Endothelial cell (in vitro differentiated cells): Measurements from ENCODE around the gene NCAN. TPM values are rescaled to one million over a fixed set of nuclear protein-coding genes. Genes with fewer than 3 reads are reported as not detected.

Source experiments
- DNase-seq: peaks from one replicate; pipeline ENCODE4 v3.0.0; 2021; ENCODE audit warnings: low spot score
- H3K27ac Mint-ChIP-seq: one replicate; pipeline ENCODE4 v1.8.0; 2021; ENCODE audit warnings: mixed read lengths, inconsistent platforms; ENCODE audit not compliant: unreplicated experiment
- H3K27me3 Mint-ChIP-seq: one replicate; pipeline ENCODE4 v1.8.0; 2021; ENCODE audit warnings: mild to moderate bottlenecking, moderate library complexity, mixed read lengths, inconsistent platforms; ENCODE audit not compliant: unreplicated experiment
- H3K36me3 Mint-ChIP-seq: one replicate; pipeline ENCODE4 v1.8.0; 2021; ENCODE audit warnings: mild to moderate bottlenecking, low read depth, mixed read lengths, inconsistent platforms; ENCODE audit not compliant: unreplicated experiment
- H3K4me1 Mint-ChIP-seq: one replicate; pipeline ENCODE4 v1.8.0; 2021; ENCODE audit warnings: mild to moderate bottlenecking, mixed read lengths, inconsistent platforms; ENCODE audit not compliant: unreplicated experiment
- H3K4me3 Mint-ChIP-seq: one replicate; pipeline ENCODE4 v1.8.0; 2021; ENCODE audit warnings: mild to moderate bottlenecking, mixed read lengths, inconsistent platforms; ENCODE audit not compliant: unreplicated experiment
- H3K9me3 Mint-ChIP-seq: one replicate; pipeline ENCODE4 v1.8.0; 2021; ENCODE audit warnings: mixed read lengths, inconsistent platforms; ENCODE audit not compliant: unreplicated experiment
- CTCF ChIP-seq: fragments of 200-600 bp; sonication (generic); IDR thresholded peaks from one replicate; pipeline ENCODE4 v1.5.0; 2021; ENCODE audit warnings: antibody characterized with exemption; ENCODE audit not compliant: unreplicated experiment
- total RNA-seq: library from RNA; stranded (reverse); fragmentation: NEBNext Ultra II Directional; extraction: Animal tissue kit (Norgen Biotek cat#: 25700); gene quantifications from one replicate; pipeline ENCODE4 v1.2.1, GENCODE V29; 2021; ENCODE audit not compliant: unreplicated experiment

Gene NCAN
- total RNA-seq, 1 donor from 2014 or later: 0.05 TPM

- no peak for TF ChIP-seq CTCF
- no peak for DNase-seq
- Mint-ChIP-seq H3K4me3 (no peak overlapping the region), H3K9me3 (no peaks in the 10 kb centered on the region), H3K27me3 (peaks cover 5% of the 10 kb centered on the region), H3K4me1 (no peaks in the 10 kb centered on the region), H3K27ac (no peak overlapping the region), H3K36me3 (no peaks in the 10 kb centered on the region)
Observed at GRCh38 chr19:19224150-19224851, 12.5 kb downstream of the NCAN start.

DNA sequence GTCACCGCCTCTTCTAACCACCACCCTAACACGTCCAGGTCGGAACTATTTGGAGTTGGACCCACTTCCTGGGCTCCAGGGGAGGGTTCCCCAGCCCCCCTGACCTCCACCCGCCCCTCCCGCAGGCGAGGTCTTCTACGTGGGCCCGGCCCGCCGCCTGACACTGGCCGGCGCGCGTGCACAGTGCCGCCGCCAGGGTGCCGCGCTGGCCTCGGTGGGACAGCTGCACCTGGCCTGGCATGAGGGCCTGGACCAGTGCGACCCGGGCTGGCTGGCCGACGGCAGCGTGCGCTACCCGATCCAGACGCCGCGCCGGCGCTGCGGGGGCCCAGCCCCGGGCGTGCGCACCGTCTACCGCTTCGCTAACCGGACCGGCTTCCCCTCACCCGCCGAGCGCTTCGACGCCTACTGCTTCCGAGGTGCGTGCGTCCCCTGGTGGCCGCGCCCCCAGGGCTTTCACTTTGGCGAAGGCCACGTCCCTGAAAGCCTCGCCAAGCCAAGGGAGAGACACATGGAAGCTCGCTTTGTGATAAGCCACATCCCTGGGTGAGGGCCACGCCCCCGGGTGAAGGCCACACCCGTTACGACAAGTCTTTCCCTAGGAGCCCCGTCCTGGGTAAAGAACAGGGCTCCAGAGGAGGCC, 13.2 kb downstream of the NCAN start:
- Mint-ChIP-seq H3K36me3 (no peaks in the 10 kb centered on the region), H3K4me1 (no peaks in the 10 kb centered on the region), H3K27me3 (peaks cover 6% of the 10 kb centered on the region), H3K27ac (no peak overlapping the region), H3K4me3 (no peak overlapping the region), H3K9me3 (no peaks in the 10 kb centered on the region)
- DNase-seq: peak; percentile 64
- peak; percentile 60 for TF ChIP-seq CTCF

DNA sequence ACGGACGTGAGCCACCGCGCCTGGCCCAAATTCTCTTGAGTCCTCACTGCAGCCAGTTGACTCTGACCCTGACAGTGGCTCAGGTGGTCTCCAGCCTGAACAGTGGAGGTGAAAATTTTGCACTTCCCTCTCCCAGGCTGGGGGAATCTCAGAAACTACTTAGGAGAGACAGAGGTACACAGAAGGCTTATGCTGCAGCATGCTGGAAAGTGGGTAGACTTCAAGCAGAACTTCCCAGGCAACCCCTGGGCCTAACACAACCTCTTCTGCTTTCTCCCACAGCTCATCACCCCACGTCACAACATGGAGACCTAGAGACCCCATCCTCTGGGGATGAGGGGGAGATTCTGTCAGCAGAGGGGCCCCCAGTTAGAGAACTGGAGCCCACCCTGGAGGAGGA, 14.4 kb downstream of the NCAN start:
- Mint-ChIP-seq H3K36me3 (peaks cover 3% of the 10 kb centered on the region), H3K4me3 (no peak overlapping the region), H3K27ac (no peak overlapping the region), H3K4me1 (no peaks in the 10 kb centered on the region), H3K9me3 (no peaks in the 10 kb centered on the region), H3K27me3 (peaks cover 6% of the 10 kb centered on the region)
- no peak for DNase-seq
- no peak for TF ChIP-seq CTCF

- DNase-seq: no peak
- Mint-ChIP-seq H3K9me3 (no peaks in the 10 kb centered on the region), H3K36me3 (peaks cover 3% of the 10 kb centered on the region), H3K27me3 (peaks cover 6% of the 10 kb centered on the region), H3K27ac (no peak overlapping the region), H3K4me1 (no peaks in the 10 kb centered on the region), H3K4me3 (no peak overlapping the region)
- TF ChIP-seq CTCF: no peak
Observed at GRCh38 chr19:19226663-19227062, 14.9 kb downstream of the NCAN start.

DNA sequence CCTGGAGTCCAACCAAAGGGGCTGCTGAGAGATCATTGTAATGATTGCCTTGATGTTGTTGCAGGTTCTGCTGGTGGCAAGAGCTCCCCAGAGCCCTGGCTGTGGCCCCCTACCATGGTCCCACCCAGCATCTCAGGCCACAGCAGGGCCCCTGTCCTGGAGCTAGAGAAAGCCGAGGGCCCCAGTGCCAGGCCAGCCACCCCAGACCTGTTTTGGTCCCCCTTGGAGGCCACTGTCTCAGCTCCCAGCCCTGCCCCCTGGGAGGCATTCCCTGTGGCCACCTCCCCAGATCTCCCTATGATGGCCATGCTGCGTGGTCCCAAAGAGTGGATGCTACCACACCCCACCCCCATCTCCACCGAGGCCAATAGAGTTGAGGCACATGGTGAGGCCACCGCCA, 15.5 kb downstream of the NCAN start:
- Mint-ChIP-seq H3K4me3 (no peak overlapping the region), H3K9me3 (no peaks in the 10 kb centered on the region), H3K27ac (no peak overlapping the region), H3K36me3 (peaks cover 3% of the 10 kb centered on the region), H3K4me1 (no peaks in the 10 kb centered on the region), H3K27me3 (peaks cover 6% of the 10 kb centered on the region)
- no peak for DNase-seq
- no peak for TF ChIP-seq CTCF
